ENCODE results near the gene ZNF710. TPM values are rescaled to one million over a fixed set of nuclear protein-coding genes. Genes with fewer than 3 reads are reported as not detected.

ZNF710 gene
- total RNA-seq, 3 donors from 2014 or later (not counting 1 experiment from before 2014, with no cell fraction given) = 26.5 to 43.1 (median 26.6) TPM

GRCh38 chr15:90075420-90076289 lies 74.5 kb downstream of the ZNF710 start:
- no peak overlapping the region for H3K27ac Mint-ChIP-seq
- no peaks in the 10 kb centered on the region for H3K27me3 Mint-ChIP-seq (ENCODE audit: low read depth in 2 of 2)
- Histone ChIP-seq H3K27ac (ENCODE audit: low read length) (no peak overlapping the region), H3K4me1 (ENCODE audit: control insufficient read depth, insufficient read depth, low read length) (peaks cover 2% of the 10 kb centered on the region), H3K4me3 (ENCODE audit: low read length) (no peak overlapping the region), H3K36me3 (ENCODE audit: control insufficient read depth, insufficient read depth, low read length) (peaks cover 16% of the 10 kb centered on the region), H3K9me3 (ENCODE audit: control insufficient read depth, insufficient read depth, low read length) (no peaks in the 10 kb centered on the region), H3K27me3 (ENCODE audit: control insufficient read depth, insufficient read depth, low read length) (no peaks in the 10 kb centered on the region)
- peaks cover 4 to 5% of the 10 kb centered on the region in 2 donors for H3K4me1 Mint-ChIP-seq
- ATAC-seq (no peak), DNase-seq (no peak)
- no peak for TF ChIP-seq CTCF (IDR thresholded peaks at IDR 0.05)
- WGBS (ENCODE audit: insufficient coverage) = 92% methylated on average over 13 of the region's 13 CpGs
- H3K36me3 Mint-ChIP-seq = no peaks in the 10 kb centered on the region
- H3K4me3 Mint-ChIP-seq = no peak overlapping the region
- intact Hi-C loops (cut with micrococcal nuclease) = no loop called here
- H3K9me3 Mint-ChIP-seq = no peaks in the 10 kb centered on the region

- DNase-seq (no peak), ATAC-seq (no peak)
- no peak for TF ChIP-seq CTCF (IDR thresholded peaks at IDR 0.05)
- no peaks in the 10 kb centered on the region for H3K4me1 Mint-ChIP-seq
- Histone ChIP-seq H3K4me3 (ENCODE audit: low read length) (no peak overlapping the region), H3K27ac (ENCODE audit: low read length) (no peak overlapping the region), H3K9me3 (ENCODE audit: control insufficient read depth, insufficient read depth, low read length) (no peaks in the 10 kb centered on the region), H3K36me3 (ENCODE audit: control insufficient read depth, insufficient read depth, low read length) (peaks cover 18% of the 10 kb centered on the region), H3K27me3 (ENCODE audit: control insufficient read depth, insufficient read depth, low read length) (no peaks in the 10 kb centered on the region), H3K4me1 (ENCODE audit: control insufficient read depth, insufficient read depth, low read length) (no peaks in the 10 kb centered on the region)
- H3K4me3 Mint-ChIP-seq = no peak overlapping the region
- H3K36me3 Mint-ChIP-seq = no peaks in the 10 kb centered on the region
- no peaks in the 10 kb centered on the region for H3K9me3 Mint-ChIP-seq
- no peak overlapping the region for H3K27ac Mint-ChIP-seq
- H3K27me3 Mint-ChIP-seq (ENCODE audit: low read depth in 2 of 2) = no peaks in the 10 kb centered on the region
- 99% methylated on average over 6 of the region's 6 CpGs for WGBS (ENCODE audit: insufficient coverage)
- intact Hi-C loops (cut with micrococcal nuclease) = no loop called here
These were observed 75.6 kb downstream of the ZNF710 start for GRCh38 chr15:90076716-90077115.

GRCh38 chr15:90078965-90079364 lies 77.8 kb downstream of the ZNF710 start:
- DNase-seq (no peak), ATAC-seq (no peak)
- Histone ChIP-seq H3K9me3 (ENCODE audit: control insufficient read depth, insufficient read depth, low read length) (no peaks in the 10 kb centered on the region), H3K4me3 (ENCODE audit: low read length) (no peak overlapping the region), H3K27me3 (ENCODE audit: control insufficient read depth, insufficient read depth, low read length) (no peaks in the 10 kb centered on the region), H3K27ac (ENCODE audit: low read length) (no peak overlapping the region), H3K36me3 (ENCODE audit: control insufficient read depth, insufficient read depth, low read length) (peaks cover 22% of the 10 kb centered on the region), H3K4me1 (ENCODE audit: control insufficient read depth, insufficient read depth, low read length) (no peaks in the 10 kb centered on the region)
- Mint-ChIP-seq H3K4me1 (no peaks in the 10 kb centered on the region), H3K9me3 (no peaks in the 10 kb centered on the region), H3K4me3 (no peak overlapping the region), H3K36me3 (no peaks in the 10 kb centered on the region), H3K27ac (no peak overlapping the region), H3K27me3 (ENCODE audit: low read depth in 2 of 2) (no peaks in the 10 kb centered on the region)
- TF ChIP-seq CTCF (IDR thresholded peaks at IDR 0.05) = no peak
- 90% methylated on average over 7 of the region's 7 CpGs for WGBS (ENCODE audit: insufficient coverage)
- intact Hi-C loops (cut with micrococcal nuclease) = no loop called here
